AG04450 (cell line): ENCODE measurements around the gene PPP1R16B. TPM values are rescaled to one million over a fixed set of nuclear protein-coding genes. Genes with fewer than 3 reads are reported as not detected.

ENCODE experiments used
- CTCF ChIA-PET: fragments of 300-600, 350-600 bp; formaldehyde crosslinking; extraction: SDS; loops from one replicate; lab custom pipeline; 2022; ENCODE audit warnings: antibody characterized with exemption, inconsistent platforms; lab: Charles Lee
- POLR2A ChIA-PET: fragments of 350-600 bp; formaldehyde crosslinking; extraction: SDS; loops from one replicate; lab custom pipeline; 2021; ENCODE audit warnings: antibody characterized with exemption, inconsistent platforms; lab: Yijun Ruan, JAX
- DNase-seq: peaks from one replicate; pipeline ENCODE4 v3.0.0-alpha.2; 2011; ENCODE audit warnings: low read depth, low spot score
- H3K27ac ChIP-seq: one replicate; pipeline ENCODE4 v1.5.1; 2012; ENCODE audit warnings: low read depth, low read length, control low read depth
- H3K27me3 ChIP-seq: one replicate; pipeline ENCODE4 v1.6.0; 2012; ENCODE audit warnings: low read length; ENCODE audit not compliant: control insufficient read depth, insufficient read depth
- H3K4me3 ChIP-seq: 2 replicates; pipeline ENCODE4 v1.5.1; 2011; ENCODE audit warnings: mild to moderate bottlenecking, low read depth, low read length, control low read depth
- H3K9me3 ChIP-seq: 2 replicates; pipeline ENCODE4 v1.5.1; 2012; ENCODE audit warnings: low read length; ENCODE audit not compliant: control insufficient read depth, insufficient read depth
- CTCF ChIP-seq: IDR thresholded peaks from 2 replicates; pipeline ENCODE4 v1.5.1; 2011; ENCODE audit warnings: low read depth, low read length, control low read depth, inconsistent platforms
- polyA plus RNA-seq: library from polyadenylated mRNA; depleted of rRNA; stranded (reverse); fragments of >200 nt; gene quantifications from 2 replicates; pipeline ENCODE4 v1.2.3, GENCODE V29; 2011; rRNA removed
- small RNA-seq: library from RNA; depleted of rRNA; stranded (forward); fragments of <200 nt; gene quantifications from one replicate; pipeline ENCODE3, GENCODE V24; 2012; ENCODE audit warnings: low read depth; ENCODE audit not compliant: insufficient read length

PPP1R16B gene
- polyA plus RNA-seq, 1 experiment: not detected

GRCh38 chr20:38965264-38965663, 159.8 kb downstream of the PPP1R16B start:
- Histone ChIP-seq H3K27me3 (no peaks in the 10 kb centered on the region), H3K27ac (no peak overlapping the region), H3K4me3 (no peak overlapping the region), H3K9me3 (no peaks in the 10 kb centered on the region)
- ChIA-PET POLR2A (no interaction called here), CTCF (interaction anchor here (1.0 to 5.2 kb wide), 3 partner anchors 14 to 84 kb away, joined by 4 to 62 read pairs (median 5); partner anchors contain the start of gene FAM83D)
- no peak for DNase-seq
- no peak for TF ChIP-seq CTCF

GRCh38 chr20:38968090-38968489, 162.6 kb downstream of the PPP1R16B start:
- CTCF ChIA-PET: interaction anchor here (1.0 to 1.6 kb wide), 2 partner anchors 42 to 82 kb away, joined by 3 to 4 read pairs; partner anchors contain the start of gene FAM83D
- Histone ChIP-seq H3K27me3 (no peaks in the 10 kb centered on the region), H3K4me3 (no peak overlapping the region), H3K9me3 (no peaks in the 10 kb centered on the region), H3K27ac (no peak overlapping the region)
- DNase-seq: no peak
- no peak for TF ChIP-seq CTCF
- POLR2A ChIA-PET: no interaction called here

GRCh38 chr20:38969708-38970107, 164.2 kb downstream of the PPP1R16B start:
- ChIA-PET POLR2A (no interaction called here), CTCF (interaction anchor here (0.5 to 1.4 kb wide), 2 partner anchors 78 to 80 kb away, joined by 4 to 6 read pairs; no protein-coding TSS in a partner anchor)
- Histone ChIP-seq H3K4me3 (no peak overlapping the region), H3K9me3 (no peaks in the 10 kb centered on the region), H3K27ac (peak overlapping the region; percentile 79), H3K27me3 (no peaks in the 10 kb centered on the region)
- DNase-seq: no peak
- TF ChIP-seq CTCF: no peak

GRCh38 chr20:38970302-38970701, 164.8 kb downstream of the PPP1R16B start:
- ChIA-PET POLR2A (interaction anchor here (0.7 to 1.2 kb wide), 2 partner anchors 8 to 68 kb away, joined by 3 read pairs; partner anchors contain the start of gene DHX35), CTCF (interaction anchor here (0.5 to 1.4 kb wide), 5 partner anchors 8 to 80 kb away, joined by 3 to 6 read pairs (median 5); partner anchors contain the start of genes DHX35 and FAM83D)

More at GRCh38 chr20:38970302-38970701, 164.8 kb downstream of the PPP1R16B start:
- Histone ChIP-seq H3K27ac (peak overlapping the region; percentile 79), H3K4me3 (no peak overlapping the region), H3K27me3 (no peaks in the 10 kb centered on the region), H3K9me3 (no peaks in the 10 kb centered on the region)
- no peak for TF ChIP-seq CTCF
- DNase-seq: no peak

Small RNA genes within 50 kb of the gene (small RNA-seq; reads per million reads assigned to genes)
- not detected for gene AL023803.1

Other genes with a start within 250 kb of the PPP1R16B start
- gene ADIG, start 224.5 kb upstream of the PPP1R16B start, polyA plus RNA-seq: not detected in 2 replicates
- not detected in 2 replicates for gene ARHGAP40, start 203.9 kb upstream of the PPP1R16B start, polyA plus RNA-seq
- gene SLC32A1, start 81.2 kb upstream of the PPP1R16B start, polyA plus RNA-seq: not detected in 2 replicates
- 6.0 and 6.1 TPM in 2 replicates for gene ACTR5, start 57.2 kb upstream of the PPP1R16B start, polyA plus RNA-seq
- gene FAM83D, start 120.7 kb downstream of the PPP1R16B start, polyA plus RNA-seq: 10.5 and 14.9 TPM in 2 replicates
- 13.5 and 14.4 TPM in 2 replicates for gene DHX35, start 156.6 kb downstream of the PPP1R16B start, polyA plus RNA-seq